Thyroid gland (tissue), 4 donors: ENCODE data around the gene CCDC88C. TPM values are rescaled to one million over a fixed set of nuclear protein-coding genes. Genes with fewer than 3 reads are reported as not detected.

Source experiments
- DNase-seq, 2 donors: peaks; one replicate each; pipeline ENCODE4 v3.0.0-alpha.2; 2019
- H3K27ac ChIP-seq, 3 donors: fragments of 200-600 bp; sonication (generic); 1 replicate in 2 of 3; 2 replicates in 1 of 3; pipeline ENCODE4 v1.5.1; 2016 to 2019; ENCODE audit warnings: mild to moderate bottlenecking in 1 of 3, moderate library complexity in 1 of 3
- H3K27me3 ChIP-seq: fragments of 200-600 bp; sonication (generic); one replicate; pipeline ENCODE4 v1.5.1; 2019
- H3K36me3 ChIP-seq, 2 donors: fragments of 200-600 bp; sonication (generic); one replicate each; pipeline ENCODE4 v1.5.1; 2016 to 2019
- H3K4me1 ChIP-seq, 2 donors: fragments of 200-600 bp; sonication (generic); one replicate each; pipeline ENCODE4 v1.5.1; 2017 to 2019
- H3K4me3 ChIP-seq, 3 donors: fragments of 200-600 bp; sonication (generic); replicated peaks in 1 of 3; 1 replicate in 2 of 3; 2 replicates in 1 of 3; pipeline ENCODE4 v1.5.1; 2016; ENCODE audit warnings: mild to moderate bottlenecking in 1 of 3
- H3K9me3 ChIP-seq: fragments of 200-600 bp; sonication (generic); one replicate; pipeline ENCODE4 v1.5.1; 2017
- CTCF ChIP-seq, 6 experiments: fragments of 200-600 bp in 3 of 6; fragments of 450-650 bp in 3 of 6; sonication (generic) in 3 of 6; IDR thresholded peaks; one replicate each; pipeline ENCODE4 v1.5.1; 2016 to 2019; ENCODE audit warnings: antibody characterized with exemption in 6 of 6, mild to moderate bottlenecking in 2 of 6, inconsistent platforms in 1 of 6, moderate library complexity in 1 of 6
- POLR2A ChIP-seq, 2 donors: fragments of 450-650 bp; IDR thresholded peaks; one replicate each; pipeline ENCODE4 v1.6.1; 2017; ENCODE audit warnings: antibody characterized with exemption in 2 of 2, mild to moderate bottlenecking in 2 of 2, moderate library complexity in 1 of 2
- WGBS, 2 donors: methylation state at CpG; one replicate each; pipeline ENCODE4 v1.1.5; 2017; 5-methylcytosine and 5-hydroxymethylcytosine counted together
- intact Hi-C: fragments of 100-400 bp; cut with DNase I; formaldehyde crosslinking; loops from one replicate; pipeline ENCODE4 v1.15.1; 2023
- total RNA-seq, 4 donors: library from RNA; depleted of rRNA; stranded (reverse); fragments of >200 nt; gene quantifications; one replicate each; pipeline ENCODE4 v1.2.3, GENCODE V29; 2016

Gene CCDC88C
- total RNA-seq, 4 donors from 2014 or later, result 3.0 to 6.3 (median 5.8) TPM

- H3K9me3 ChIP-seq, result no peaks in the 10 kb centered on the region
- DNase-seq, result no peak
- no peak overlapping the region for H3K4me3 ChIP-seq
- 93% methylated on average over 23 to 25 of the region's 43 CpGs for WGBS, 2 donors
- no peaks in the 10 kb centered on the region for H3K36me3 ChIP-seq
- H3K27ac ChIP-seq, result no peak overlapping the region
- no peaks in the 10 kb centered on the region for H3K27me3 ChIP-seq
- H3K4me1 ChIP-seq, result peaks cover 0 to 6% of the 10 kb centered on the region in 2 donors
- intact Hi-C loops, result no loop called here
- no peak for TF ChIP-seq POLR2A (IDR thresholded peaks at IDR 0.05)
- TF ChIP-seq CTCF (IDR thresholded peaks at IDR 0.05), result no peak
Measured at GRCh38 chr14:91272341-91273272, 145.0 kb downstream of the CCDC88C start.

GRCh38 chr14:91271639-91272038 is 146.0 kb downstream of the CCDC88C start:
- intact Hi-C loops, result no loop called here
- H3K27ac ChIP-seq, result no peak overlapping the region
- no peaks in the 10 kb centered on the region for H3K36me3 ChIP-seq
- H3K9me3 ChIP-seq, result no peaks in the 10 kb centered on the region
- H3K4me1 ChIP-seq, result peaks cover 0 to 6% of the 10 kb centered on the region in 2 donors
- no peaks in the 10 kb centered on the region for H3K27me3 ChIP-seq
- DNase-seq, result no peak
- no peak for TF ChIP-seq CTCF (IDR thresholded peaks at IDR 0.05)
- TF ChIP-seq POLR2A (IDR thresholded peaks at IDR 0.05), result no peak
- WGBS, 2 donors, result 94 to 96% methylated on average over 8 to 9 of the region's 9 CpGs
- no peak overlapping the region for H3K4me3 ChIP-seq

- DNase-seq, result no peak
- intact Hi-C loops, result no loop called here
- Histone ChIP-seq H3K4me3 (no peak overlapping the region), H3K27ac (no peak overlapping the region), H3K36me3 (no peaks in the 10 kb centered on the region), H3K27me3 (no peaks in the 10 kb centered on the region), H3K9me3 (no peaks in the 10 kb centered on the region), H3K4me1 (peaks cover 0 to 6% of the 10 kb centered on the region in 2 donors)
- TF ChIP-seq CTCF (IDR thresholded peaks at IDR 0.05) (no peak), POLR2A (IDR thresholded peaks at IDR 0.05) (no peak)
- WGBS, 2 donors, result 51% methylated on average over 5 of the region's 8 CpGs
Measured at GRCh38 chr14:91270619-91271018, 147.0 kb downstream of the CCDC88C start.

- Histone ChIP-seq H3K4me3 (no peak overlapping the region), H3K4me1 (peaks cover 0 to 6% of the 10 kb centered on the region in 2 donors), H3K36me3 (no peaks in the 10 kb centered on the region), H3K27ac (no peak overlapping the region), H3K9me3 (no peaks in the 10 kb centered on the region), H3K27me3 (no peaks in the 10 kb centered on the region)
- DNase-seq, result no peak
- intact Hi-C loops, result no loop called here
- TF ChIP-seq POLR2A (IDR thresholded peaks at IDR 0.05) (no peak), CTCF (IDR thresholded peaks at IDR 0.05) (no peak)
- WGBS, 2 donors, result 95 to 99% methylated on average over 5 to 6 of the region's 6 CpGs
Measured at GRCh38 chr14:91270188-91270587, 147.4 kb downstream of the CCDC88C start.
